ENCODE data around the gene ACTL7B.
"Not testable (repeated sequence)": the region's sequence is repeated elsewhere in the genome, so short reads cannot be mapped to it uniquely, and the experiment has no call there.

ACTL7B gene

GRCh38 chr9:108845507-108845906 lies 10.3 kb downstream of the ACTL7B start:
- in situ Hi-C loops (cut with HindIII; ENCODE audit: low sequenced_read_pairs) = no loop called here

- in situ Hi-C loops (cut with HindIII; ENCODE audit: low sequenced_read_pairs) = no loop called here
These were observed 10.9 kb downstream of the ACTL7B start for GRCh38 chr9:108844856-108845255.

- in situ Hi-C loops (cut with HindIII; ENCODE audit: low sequenced_read_pairs) = no loop called here
These were observed 11.4 kb downstream of the ACTL7B start for GRCh38 chr9:108844391-108844790.

- in situ Hi-C loops (cut with HindIII; ENCODE audit: low sequenced_read_pairs) = no loop called here
These were observed 13.0 kb downstream of the ACTL7B start for GRCh38 chr9:108842610-108843295.

- in situ Hi-C loops (cut with HindIII; ENCODE audit: low sequenced_read_pairs) = not testable (repeated sequence)
These were observed 16.2 kb downstream of the ACTL7B start for GRCh38 chr9:108839561-108839960.

GRCh38 chr9:108838017-108838416 lies 17.8 kb downstream of the ACTL7B start:
- in situ Hi-C loops (cut with HindIII; ENCODE audit: low sequenced_read_pairs) = no loop called here

- in situ Hi-C loops (cut with HindIII; ENCODE audit: low sequenced_read_pairs) = no loop called here
These were observed 18.3 kb downstream of the ACTL7B start for GRCh38 chr9:108837530-108837929.

- in situ Hi-C loops (cut with HindIII; ENCODE audit: low sequenced_read_pairs) = no loop called here
These were observed 19.0 kb downstream of the ACTL7B start for GRCh38 chr9:108836781-108837180.

GRCh38 chr9:108836319-108836718 lies 19.5 kb downstream of the ACTL7B start:
- in situ Hi-C loops (cut with HindIII; ENCODE audit: low sequenced_read_pairs) = no loop called here

GRCh38 chr9:108835831-108836230 lies 20.0 kb downstream of the ACTL7B start:
- in situ Hi-C loops (cut with HindIII; ENCODE audit: low sequenced_read_pairs) = no loop called here

- in situ Hi-C loops (cut with HindIII; ENCODE audit: low sequenced_read_pairs) = no loop called here
These were observed 20.7 kb downstream of the ACTL7B start for GRCh38 chr9:108834959-108835665.

- in situ Hi-C loops (cut with HindIII; ENCODE audit: low sequenced_read_pairs) = no loop called here
These were observed 23.6 kb downstream of the ACTL7B start for GRCh38 chr9:108832179-108832500.

- in situ Hi-C loops (cut with HindIII; ENCODE audit: low sequenced_read_pairs) = no loop called here
These were observed 24.1 kb downstream of the ACTL7B start for GRCh38 chr9:108831496-108832178.

- in situ Hi-C loops (cut with HindIII; ENCODE audit: low sequenced_read_pairs) = no loop called here
These were observed 25.5 kb downstream of the ACTL7B start for GRCh38 chr9:108830272-108830671.

- in situ Hi-C loops (cut with HindIII; ENCODE audit: low sequenced_read_pairs) = no loop called here
These were observed 32.0 kb downstream of the ACTL7B start for GRCh38 chr9:108823829-108824228.

- in situ Hi-C loops (cut with HindIII; ENCODE audit: low sequenced_read_pairs) = no loop called here
These were observed 39.7 kb downstream of the ACTL7B start for GRCh38 chr9:108816037-108816436.

- in situ Hi-C loops (cut with HindIII; ENCODE audit: low sequenced_read_pairs) = no loop called here
These were observed 40.6 kb downstream of the ACTL7B start for GRCh38 chr9:108815156-108815555.

- in situ Hi-C loops (cut with HindIII; ENCODE audit: low sequenced_read_pairs) = loop anchor here (5.0 kb wide), 1 partner anchor 42 kb away; no protein-coding TSS in a partner anchor
These were observed 41.7 kb downstream of the ACTL7B start for GRCh38 chr9:108813951-108814601.

- in situ Hi-C loops (cut with HindIII; ENCODE audit: low sequenced_read_pairs) = loop anchor here (5.0 kb wide), 1 partner anchor 40 kb away; no protein-coding TSS in a partner anchor
These were observed 43.3 kb downstream of the ACTL7B start for GRCh38 chr9:108812396-108813025.

- in situ Hi-C loops (cut with HindIII; ENCODE audit: low sequenced_read_pairs) = loop anchor here (5.0 kb wide), 1 partner anchor 40 kb away; no protein-coding TSS in a partner anchor
These were observed 43.8 kb downstream of the ACTL7B start for GRCh38 chr9:108811944-108812343.

- in situ Hi-C loops (cut with HindIII; ENCODE audit: low sequenced_read_pairs) = no loop called here
These were observed 46.5 kb downstream of the ACTL7B start for GRCh38 chr9:108809269-108809668.
